OCI-LY1 (cell line): ENCODE results near the gene TTLL3.

Experiments
- H2AFZ ChIP-seq: fragments of 200-600 bp; sonication (generic), shearing (Covaris generic); 2 replicates; pipeline ENCODE4 v1.6.0; 2014; ENCODE audit warnings: antibody characterized with exemption, mild to moderate bottlenecking, low read length
- H3F3A ChIP-seq: fragments of 200-600 bp; sonication (generic), shearing (Covaris generic); 2 replicates; pipeline ENCODE4 v1.6.0; 2014; ENCODE audit warnings: mild to moderate bottlenecking, antibody characterized with exemption, low read length, moderate library complexity; ENCODE audit not compliant: insufficient read depth
- H3K27ac ChIP-seq: fragments of 200-600 bp; sonication (generic); 2 replicates; pipeline ENCODE4 v1.5.1; 2014; ENCODE audit warnings: low read length, mixed run types, mild to moderate bottlenecking, low read depth; ENCODE audit not compliant: poor library complexity, severe bottlenecking
- H3K27me3 ChIP-seq: fragments of 200-600 bp; sonication (generic); 2 replicates; pipeline ENCODE4 v1.6.0; 2014; ENCODE audit warnings: antibody characterized with exemption, mild to moderate bottlenecking, low read length, moderate library complexity; ENCODE audit not compliant: insufficient read depth
- H3K36me3 ChIP-seq: fragments of 200-600 bp; sonication (generic); 2 replicates; pipeline ENCODE4 v1.6.1; 2014; ENCODE audit warnings: mild to moderate bottlenecking, antibody characterized with exemption, low read length, moderate library complexity, mixed read lengths; ENCODE audit not compliant: insufficient read depth
- H3K4me1 ChIP-seq: fragments of 200-600 bp; sonication (generic); 2 replicates; pipeline ENCODE4 v1.5.1; 2014; ENCODE audit warnings: mild to moderate bottlenecking, low read length, moderate library complexity; ENCODE audit not compliant: insufficient read depth, severe bottlenecking
- H3K4me2 ChIP-seq: fragments of 200-600 bp; sonication (generic), shearing (Covaris generic); 2 replicates; pipeline ENCODE4 v1.6.1; 2014; ENCODE audit warnings: low read length
- H3K4me3 ChIP-seq: fragments of 200-600 bp; sonication (generic); 2 replicates; pipeline ENCODE4 v1.5.1; 2014; ENCODE audit warnings: low read length, low read depth, mild to moderate bottlenecking, mixed read lengths; ENCODE audit not compliant: poor library complexity, severe bottlenecking
- H3K79me2 ChIP-seq: fragments of 200-600 bp; shearing (Covaris generic); 2 replicates; pipeline ENCODE4 v1.6.1; 2016; ENCODE audit warnings: mixed run types, low read length, mixed read lengths; ENCODE audit not compliant: insufficient read depth
- H3K9ac ChIP-seq: fragments of 200-600 bp; sonication (generic), shearing (Covaris generic); 2 replicates; pipeline ENCODE4 v1.6.1; 2014; ENCODE audit warnings: mild to moderate bottlenecking, low read length, mixed read lengths
- H3K9me2 ChIP-seq: fragments of 200-600 bp; sonication (generic), shearing (Covaris generic); 2 replicates; pipeline ENCODE4 v1.6.1; 2014; ENCODE audit warnings: low read depth, mild to moderate bottlenecking, low read length, mixed read lengths
- H3K9me3 ChIP-seq: fragments of 200-600 bp; shearing (Covaris generic); 2 replicates; pipeline ENCODE4 v1.6.1; 2014; ENCODE audit warnings: low read length, mixed read lengths
- H4K20me1 ChIP-seq: fragments of 200-600 bp; sonication (generic), shearing (Covaris generic); 2 replicates; pipeline ENCODE4 v1.6.0; 2016; ENCODE audit warnings: mild to moderate bottlenecking, low read length; ENCODE audit not compliant: insufficient read depth
- EZH2 ChIP-seq: fragments of 200-600 bp; sonication (generic), shearing (Covaris generic); IDR thresholded peaks from 2 replicates; pipeline ENCODE4 v1.8.0; 2017; ENCODE audit warnings: borderline replicate concordance, mixed run types, mild to moderate bottlenecking, antibody characterized with exemption, low read length, moderate library complexity, mixed read lengths
- TF ChIP-seq, protein P1 (sequence below): fragments of 200-600 bp; sonication (generic), shearing (Covaris generic); IDR thresholded peaks from 2 replicates; pipeline ENCODE4 v1.5.1; 2017; ENCODE audit warnings: mild to moderate bottlenecking, antibody characterized with exemption, low read length, moderate library complexity, mixed read lengths

TTLL3 gene

GRCh38 chr3:9807981-9808344 is 2.1 kb upstream of the TTLL3 start:
- no peak overlapping the region for H3K4me3 ChIP-seq
- H3K27me3 ChIP-seq = no peaks in the 10 kb centered on the region
- H3K4me2 ChIP-seq = no peak overlapping the region
- no peak for TF ChIP-seq EZH2
- TF ChIP-seq, protein P1, sequence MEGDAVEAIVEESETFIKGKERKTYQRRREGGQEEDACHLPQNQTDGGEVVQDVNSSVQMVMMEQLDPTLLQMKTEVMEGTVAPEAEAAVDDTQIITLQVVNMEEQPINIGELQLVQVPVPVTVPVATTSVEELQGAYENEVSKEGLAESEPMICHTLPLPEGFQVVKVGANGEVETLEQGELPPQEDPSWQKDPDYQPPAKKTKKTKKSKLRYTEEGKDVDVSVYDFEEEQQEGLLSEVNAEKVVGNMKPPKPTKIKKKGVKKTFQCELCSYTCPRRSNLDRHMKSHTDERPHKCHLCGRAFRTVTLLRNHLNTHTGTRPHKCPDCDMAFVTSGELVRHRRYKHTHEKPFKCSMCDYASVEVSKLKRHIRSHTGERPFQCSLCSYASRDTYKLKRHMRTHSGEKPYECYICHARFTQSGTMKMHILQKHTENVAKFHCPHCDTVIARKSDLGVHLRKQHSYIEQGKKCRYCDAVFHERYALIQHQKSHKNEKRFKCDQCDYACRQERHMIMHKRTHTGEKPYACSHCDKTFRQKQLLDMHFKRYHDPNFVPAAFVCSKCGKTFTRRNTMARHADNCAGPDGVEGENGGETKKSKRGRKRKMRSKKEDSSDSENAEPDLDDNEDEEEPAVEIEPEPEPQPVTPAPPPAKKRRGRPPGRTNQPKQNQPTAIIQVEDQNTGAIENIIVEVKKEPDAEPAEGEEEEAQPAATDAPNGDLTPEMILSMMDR = no peak
- H3K4me1 ChIP-seq = peaks cover 21% of the 10 kb centered on the region
- no peaks in the 10 kb centered on the region for H4K20me1 ChIP-seq
- H3K36me3 ChIP-seq = peaks cover 67% of the 10 kb centered on the region
- H3K27ac ChIP-seq = peak overlapping the region; percentile 76
- peaks cover 4% of the 10 kb centered on the region; the same call in 1 of the 2 replicates for H3F3A ChIP-seq
- H3K9me2 ChIP-seq = no peaks in the 10 kb centered on the region
- H3K9ac ChIP-seq = no peak overlapping the region
- H3K79me2 ChIP-seq = no peaks in the 10 kb centered on the region
- no peak overlapping the region for H2AFZ ChIP-seq
- no peaks in the 10 kb centered on the region for H3K9me3 ChIP-seq

DNA sequence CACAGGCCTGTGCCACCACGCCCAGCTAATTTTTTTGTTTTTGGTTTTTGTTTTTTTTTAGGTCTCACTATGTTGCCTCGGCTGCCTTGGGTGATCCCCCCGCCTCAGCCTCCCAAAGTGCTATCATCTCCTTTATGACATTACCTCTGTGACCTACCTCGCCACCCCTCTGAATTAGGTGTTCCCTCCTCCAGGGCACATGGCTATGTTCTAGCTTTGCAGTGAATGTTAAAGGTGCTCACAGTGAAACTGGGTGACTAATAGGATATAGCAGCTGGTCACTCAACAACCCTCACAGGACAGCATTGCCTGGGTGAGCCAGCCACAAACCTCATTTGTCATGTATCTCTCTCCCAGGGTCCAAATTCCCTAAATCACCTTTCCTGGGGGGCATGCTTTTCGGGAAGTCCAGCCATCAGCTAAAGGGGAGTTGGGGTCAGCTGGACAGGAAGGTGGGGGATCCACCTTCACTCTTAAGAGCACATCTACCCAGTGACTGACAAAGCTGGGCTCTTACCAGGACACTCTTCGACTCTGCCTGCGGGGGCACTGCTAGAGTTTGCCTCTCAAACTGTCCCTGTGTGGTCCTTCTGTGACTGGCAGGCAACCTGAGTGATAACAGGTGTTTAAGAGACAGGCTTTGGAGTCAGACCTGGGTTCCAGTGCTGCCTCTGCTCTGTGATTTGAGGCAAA is 1.6 kb upstream of the TTLL3 start:
- no peaks in the 10 kb centered on the region for H3K27me3 ChIP-seq
- peaks cover 64% of the 10 kb centered on the region for H3K36me3 ChIP-seq
- H3K79me2 ChIP-seq = no peaks in the 10 kb centered on the region
- no peaks in the 10 kb centered on the region for H4K20me1 ChIP-seq
- H3F3A ChIP-seq = peaks cover 4% of the 10 kb centered on the region; the same call in 1 of the 2 replicates
- TF ChIP-seq, protein P1 = peak; percentile 26; the same call in 1 of the 2 replicates
- TF ChIP-seq EZH2 = no peak
- no peak overlapping the region for H2AFZ ChIP-seq
- peak overlapping the region; percentile 79 for H3K4me2 ChIP-seq
- H3K4me1 ChIP-seq = peaks cover 21% of the 10 kb centered on the region
- H3K9me2 ChIP-seq = no peaks in the 10 kb centered on the region
- H3K9ac ChIP-seq = no peak overlapping the region; the same call in 1 of the 2 replicates
- no peak overlapping the region for H3K4me3 ChIP-seq
- peak overlapping the region; percentile 76 for H3K27ac ChIP-seq
- H3K9me3 ChIP-seq = no peaks in the 10 kb centered on the region

- no peaks in the 10 kb centered on the region for H4K20me1 ChIP-seq
- H3K27me3 ChIP-seq = no peaks in the 10 kb centered on the region
- peak overlapping the region; percentile 5; the same call in 1 of the 2 replicates for H2AFZ ChIP-seq
- H3K79me2 ChIP-seq = no peaks in the 10 kb centered on the region
- H3K9me2 ChIP-seq = no peaks in the 10 kb centered on the region
- H3K9me3 ChIP-seq = no peaks in the 10 kb centered on the region
- H3F3A ChIP-seq = peaks cover 4% of the 10 kb centered on the region; the same call in 1 of the 2 replicates
- no peak for TF ChIP-seq EZH2
- TF ChIP-seq, protein P1 = peak; percentile 15; the same call in 1 of the 2 replicates
- peaks cover 57% of the 10 kb centered on the region for H3K36me3 ChIP-seq
- peak overlapping the region; percentile 62 for H3K4me3 ChIP-seq
- peaks cover 21% of the 10 kb centered on the region for H3K4me1 ChIP-seq
- H3K27ac ChIP-seq = peak overlapping the region; percentile 76
- H3K4me2 ChIP-seq = peak overlapping the region; percentile 79
- peak overlapping the region; percentile 78 for H3K9ac ChIP-seq
These were observed 835 bp upstream of the TTLL3 start for GRCh38 chr3:9809239-9809614.
